Mammary epithelial cell (primary cell): ENCODE results near the gene CEACAM20.

Experiments used
- EZH2 ChIP-seq: IDR thresholded peaks from 2 replicates; pipeline ENCODE4 v1.6.1; 2012; ENCODE audit warnings: low read length, inconsistent platforms, borderline replicate concordance
- TF ChIP-seq, protein P1 (sequence below), 2 donors: IDR thresholded peaks in 1 of 2; conservative IDR thresholded peaks in 1 of 2; 2 replicates each; pipeline ENCODE4 v1.5.1; 2011 to 2012; ENCODE audit warnings: inconsistent platforms in 2 of 2, low read length in 2 of 2, mild to moderate bottlenecking in 2 of 2, control low read depth in 1 of 2, low read depth in 1 of 2; ENCODE audit not compliant: insufficient read depth in 1 of 2; ENCODE audit errors: extremely low read depth in 1 of 2

DNA sequence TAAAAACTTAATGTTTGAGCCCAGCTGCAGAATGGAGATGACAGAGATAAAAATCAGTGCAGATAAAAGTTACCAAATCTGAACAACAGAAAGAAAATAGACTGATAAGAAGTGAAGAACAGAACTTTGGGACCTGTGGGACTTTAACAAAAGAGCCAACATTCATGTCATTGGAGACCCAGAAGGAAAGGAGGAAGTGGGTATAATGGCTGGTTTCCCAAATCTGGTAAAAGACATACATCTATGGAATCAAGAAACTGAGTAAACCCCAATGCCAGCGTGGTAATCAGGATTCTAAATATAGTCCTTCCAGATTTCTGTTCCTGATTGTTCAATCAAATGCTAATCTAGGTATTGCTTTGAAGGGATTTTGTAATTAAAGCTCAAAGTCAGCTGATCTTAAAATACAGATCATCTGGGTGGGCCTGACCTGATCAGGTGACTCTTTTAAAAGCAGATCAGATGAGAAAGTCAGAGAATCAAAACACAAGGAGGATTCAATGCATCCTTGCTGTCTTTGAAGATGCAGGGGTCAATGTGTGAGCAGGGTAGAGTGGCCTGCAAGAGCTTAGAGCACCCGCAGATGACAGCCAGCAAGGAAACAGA, 25.3 kb upstream of the CEACAM20 start:
- TF ChIP-seq, protein P1, sequence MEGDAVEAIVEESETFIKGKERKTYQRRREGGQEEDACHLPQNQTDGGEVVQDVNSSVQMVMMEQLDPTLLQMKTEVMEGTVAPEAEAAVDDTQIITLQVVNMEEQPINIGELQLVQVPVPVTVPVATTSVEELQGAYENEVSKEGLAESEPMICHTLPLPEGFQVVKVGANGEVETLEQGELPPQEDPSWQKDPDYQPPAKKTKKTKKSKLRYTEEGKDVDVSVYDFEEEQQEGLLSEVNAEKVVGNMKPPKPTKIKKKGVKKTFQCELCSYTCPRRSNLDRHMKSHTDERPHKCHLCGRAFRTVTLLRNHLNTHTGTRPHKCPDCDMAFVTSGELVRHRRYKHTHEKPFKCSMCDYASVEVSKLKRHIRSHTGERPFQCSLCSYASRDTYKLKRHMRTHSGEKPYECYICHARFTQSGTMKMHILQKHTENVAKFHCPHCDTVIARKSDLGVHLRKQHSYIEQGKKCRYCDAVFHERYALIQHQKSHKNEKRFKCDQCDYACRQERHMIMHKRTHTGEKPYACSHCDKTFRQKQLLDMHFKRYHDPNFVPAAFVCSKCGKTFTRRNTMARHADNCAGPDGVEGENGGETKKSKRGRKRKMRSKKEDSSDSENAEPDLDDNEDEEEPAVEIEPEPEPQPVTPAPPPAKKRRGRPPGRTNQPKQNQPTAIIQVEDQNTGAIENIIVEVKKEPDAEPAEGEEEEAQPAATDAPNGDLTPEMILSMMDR (conservative IDR thresholded peaks at IDR 0.05 in 1 of 2, IDR thresholded peaks at IDR 0.05 in 1 of 2; ENCODE audit: extremely low read depth in 1 of 2, insufficient read depth in 1 of 2, low read depth in 1 of 2, low read length in 2 of 2) = no peak
- no peak for TF ChIP-seq EZH2
